ENCODE measurements around the gene RPL13A. TPM values are rescaled to one million over a fixed set of nuclear protein-coding genes. Genes with fewer than 3 reads are reported as not detected.
A peak's percentile ranks its signal among the peaks of the same experiment; 100 is the strongest.

RPL13A gene
- total RNA-seq, 4 donors from 2014 or later, result 2,613 to 5,154 (median 4,451) TPM

DNA sequence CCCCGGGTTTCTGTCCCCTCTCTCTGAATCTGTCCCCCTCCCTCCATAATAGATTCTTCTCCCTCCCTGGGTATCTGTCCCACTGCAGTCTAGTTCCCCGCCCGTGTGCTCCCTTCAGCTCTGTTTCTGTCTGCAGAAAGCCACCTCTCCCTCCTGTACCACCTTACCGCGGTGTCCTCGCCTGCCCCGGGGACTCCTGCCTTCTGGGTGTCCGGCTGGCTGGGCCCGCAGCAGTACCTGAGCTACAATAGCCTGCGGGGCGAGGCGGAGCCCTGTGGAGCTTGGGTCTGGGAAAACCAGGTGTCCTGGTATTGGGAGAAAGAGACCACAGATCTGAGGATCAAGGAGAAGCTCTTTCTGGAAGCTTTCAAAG lies 26.3 kb downstream of the RPL13A start:
- DNase-seq (ENCODE audit: low spot score in 2 of 2), result no peak
- peaks cover 13% of the 10 kb centered on the region for H3K36me3 ChIP-seq
- peak overlapping the region; percentile 93 for H3K4me3 ChIP-seq
- TF ChIP-seq, protein P1, sequence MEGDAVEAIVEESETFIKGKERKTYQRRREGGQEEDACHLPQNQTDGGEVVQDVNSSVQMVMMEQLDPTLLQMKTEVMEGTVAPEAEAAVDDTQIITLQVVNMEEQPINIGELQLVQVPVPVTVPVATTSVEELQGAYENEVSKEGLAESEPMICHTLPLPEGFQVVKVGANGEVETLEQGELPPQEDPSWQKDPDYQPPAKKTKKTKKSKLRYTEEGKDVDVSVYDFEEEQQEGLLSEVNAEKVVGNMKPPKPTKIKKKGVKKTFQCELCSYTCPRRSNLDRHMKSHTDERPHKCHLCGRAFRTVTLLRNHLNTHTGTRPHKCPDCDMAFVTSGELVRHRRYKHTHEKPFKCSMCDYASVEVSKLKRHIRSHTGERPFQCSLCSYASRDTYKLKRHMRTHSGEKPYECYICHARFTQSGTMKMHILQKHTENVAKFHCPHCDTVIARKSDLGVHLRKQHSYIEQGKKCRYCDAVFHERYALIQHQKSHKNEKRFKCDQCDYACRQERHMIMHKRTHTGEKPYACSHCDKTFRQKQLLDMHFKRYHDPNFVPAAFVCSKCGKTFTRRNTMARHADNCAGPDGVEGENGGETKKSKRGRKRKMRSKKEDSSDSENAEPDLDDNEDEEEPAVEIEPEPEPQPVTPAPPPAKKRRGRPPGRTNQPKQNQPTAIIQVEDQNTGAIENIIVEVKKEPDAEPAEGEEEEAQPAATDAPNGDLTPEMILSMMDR (IDR thresholded peaks at IDR 0.05), result no peak
- TF ChIP-seq POLR2A (IDR thresholded peaks at IDR 0.05) (no peak), POLR2AphosphoS5 (IDR thresholded peaks at IDR 0.05) (no peak), EP300 (IDR thresholded peaks at IDR 0.05) (no peak)
- no peaks in the 10 kb centered on the region for H3K27me3 ChIP-seq
- peaks cover 41% of the 10 kb centered on the region for H3K4me1 ChIP-seq
- 20% methylated on average over 12 of the region's 12 CpGs for WGBS
- H3K9me3 ChIP-seq, result no peaks in the 10 kb centered on the region
- peak overlapping the region; percentile 89 for H3K27ac ChIP-seq

DNA sequence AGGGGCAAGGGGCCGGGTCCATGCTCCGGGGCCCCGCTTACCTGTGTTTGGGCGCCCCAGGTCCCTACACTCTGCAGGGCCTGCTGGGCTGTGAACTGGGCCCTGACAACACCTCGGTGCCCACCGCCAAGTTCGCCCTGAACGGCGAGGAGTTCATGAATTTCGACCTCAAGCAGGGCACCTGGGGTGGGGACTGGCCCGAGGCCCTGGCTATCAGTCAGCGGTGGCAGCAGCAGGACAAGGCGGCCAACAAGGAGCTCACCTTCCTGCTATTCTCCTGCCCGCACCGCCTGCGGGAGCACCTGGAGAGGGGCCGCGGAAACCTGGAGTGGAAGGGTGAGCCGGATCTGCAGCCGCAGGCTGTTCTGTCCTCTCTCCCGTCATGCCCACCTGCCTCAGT lies 26.7 kb downstream of the RPL13A start:
- WGBS, result 30% methylated on average over 2 of the region's 21 CpGs
- Histone ChIP-seq H3K4me1 (peaks cover 41% of the 10 kb centered on the region), H3K27ac (no peak overlapping the region)

DNA sequence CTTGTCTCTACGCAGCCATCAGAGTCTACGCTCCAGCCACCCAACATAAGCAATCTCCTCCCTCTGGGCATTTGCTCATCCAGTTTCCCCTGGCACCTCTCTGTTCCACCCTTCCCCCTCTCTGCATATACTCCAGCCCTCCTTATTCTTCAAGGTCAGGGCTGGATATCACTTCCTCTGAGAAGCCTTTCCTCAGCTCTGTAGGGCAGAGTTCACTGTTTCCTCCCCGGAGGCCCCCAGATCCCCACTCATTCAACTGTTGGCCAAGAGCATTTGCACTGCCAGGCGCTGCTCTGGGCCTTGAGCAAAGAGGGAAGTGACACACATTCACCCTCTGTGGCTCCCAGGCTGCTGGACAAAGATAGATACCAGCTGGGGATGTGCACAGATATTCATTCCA lies 28.4 kb downstream of the RPL13A start:
- no peak for DNase-seq (ENCODE audit: low spot score in 2 of 2)
- Histone ChIP-seq H3K4me3 (no peak overlapping the region), H3K36me3 (peaks cover 15% of the 10 kb centered on the region), H3K4me1 (peaks cover 41% of the 10 kb centered on the region), H3K9me3 (no peaks in the 10 kb centered on the region), H3K27me3 (no peaks in the 10 kb centered on the region), H3K27ac (no peak overlapping the region)
- 75% methylated on average over 4 of the region's 4 CpGs for WGBS
- TF ChIP-seq POLR2A (IDR thresholded peaks at IDR 0.05), result no peak
- TF ChIP-seq POLR2AphosphoS5 (IDR thresholded peaks at IDR 0.05), result no peak
- TF ChIP-seq EP300 (IDR thresholded peaks at IDR 0.05), result no peak
- TF ChIP-seq, protein P1 (IDR thresholded peaks at IDR 0.05), result no peak

More for the DNA sequence above, 26.7 kb downstream of the RPL13A start:
- H3K27me3 ChIP-seq, result no peaks in the 10 kb centered on the region
- TF ChIP-seq, protein P1 (IDR thresholded peaks at IDR 0.05), result no peak
- TF ChIP-seq EP300 (IDR thresholded peaks at IDR 0.05), result no peak
- H3K36me3 ChIP-seq, result peaks cover 13% of the 10 kb centered on the region
- DNase-seq (ENCODE audit: low spot score in 2 of 2), result no peak
- no peaks in the 10 kb centered on the region for H3K9me3 ChIP-seq
- peak overlapping the region; percentile 93 for H3K4me3 ChIP-seq

DNA sequence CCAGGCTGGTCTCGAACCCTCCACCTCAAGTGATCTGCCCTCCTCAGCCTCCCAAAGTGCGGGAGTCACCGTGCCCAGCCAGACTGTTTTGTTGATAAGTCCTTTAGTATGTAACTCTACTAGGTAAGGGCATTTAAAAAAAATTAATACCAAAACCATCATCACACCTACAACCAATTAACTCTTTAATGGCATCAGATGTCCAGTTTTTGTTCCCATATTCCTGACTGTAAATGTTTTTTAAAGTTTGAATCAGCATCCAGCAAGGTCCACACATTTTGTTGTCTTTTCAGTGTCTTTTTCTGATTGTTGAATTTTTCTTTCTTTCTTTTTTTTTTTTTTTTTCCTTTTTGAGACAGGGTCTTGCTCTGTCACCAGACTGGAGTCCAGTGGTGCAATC lies 30.6 kb downstream of the RPL13A start:
- Histone ChIP-seq H3K4me1 (peaks cover 23% of the 10 kb centered on the region), H3K36me3 (peaks cover 24% of the 10 kb centered on the region)

DNA sequence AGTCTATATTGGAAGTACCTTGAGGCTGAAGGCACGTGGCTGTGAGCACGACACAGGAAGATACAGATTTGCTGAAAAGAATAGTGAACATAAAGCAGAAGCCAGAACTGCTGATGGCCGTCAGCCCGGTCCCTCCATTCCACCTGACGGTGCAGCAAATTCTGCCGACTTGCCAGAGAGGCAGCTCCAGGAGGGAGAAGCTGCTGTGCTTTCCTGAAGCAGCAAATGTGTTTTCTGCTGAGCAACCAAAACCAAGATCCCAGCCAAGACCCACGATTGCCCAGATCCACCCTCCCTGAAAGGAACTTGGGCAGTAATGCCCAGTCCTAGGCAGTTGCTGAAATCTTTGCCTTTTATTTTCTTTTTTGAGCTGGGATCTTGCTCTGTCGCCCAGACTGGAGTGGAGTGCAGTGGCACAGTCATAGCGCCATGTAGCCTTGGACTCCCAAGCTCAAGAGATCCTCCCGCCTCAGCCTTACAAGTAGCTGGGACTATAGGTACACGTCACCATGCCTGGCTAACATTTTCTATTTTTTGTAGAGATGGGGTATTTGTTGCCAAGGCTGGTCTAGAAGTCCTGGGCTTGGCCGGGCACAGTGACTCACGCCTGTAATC lies 33.4 kb downstream of the RPL13A start:
- no peaks in the 10 kb centered on the region for H3K27me3 ChIP-seq
- no peaks in the 10 kb centered on the region for H3K4me1 ChIP-seq
- no peak overlapping the region for H3K27ac ChIP-seq
- H3K36me3 ChIP-seq, result peaks cover 28% of the 10 kb centered on the region
- WGBS, result 85% methylated on average over 13 of the region's 13 CpGs
- H3K4me3 ChIP-seq, result no peak overlapping the region
- H3K9me3 ChIP-seq, result no peaks in the 10 kb centered on the region
- no peak for DNase-seq (ENCODE audit: low spot score in 2 of 2)
- TF ChIP-seq POLR2AphosphoS5 (IDR thresholded peaks at IDR 0.05) (no peak), EP300 (IDR thresholded peaks at IDR 0.05) (no peak), POLR2A (IDR thresholded peaks at IDR 0.05) (no peak)
- TF ChIP-seq, protein P1 (IDR thresholded peaks at IDR 0.05), result no peak

More for the DNA sequence above, 30.6 kb downstream of the RPL13A start:
- Histone ChIP-seq H3K27me3 (no peaks in the 10 kb centered on the region), H3K4me3 (no peak overlapping the region), H3K27ac (no peak overlapping the region), H3K9me3 (no peaks in the 10 kb centered on the region)
- no peak for DNase-seq (ENCODE audit: low spot score in 2 of 2)
- WGBS, result 97% methylated on average over 3 of the region's 3 CpGs
- TF ChIP-seq, protein P1 (IDR thresholded peaks at IDR 0.05), result no peak
- no peak for TF ChIP-seq POLR2A (IDR thresholded peaks at IDR 0.05)
- no peak for TF ChIP-seq EP300 (IDR thresholded peaks at IDR 0.05)
- no peak for TF ChIP-seq POLR2AphosphoS5 (IDR thresholded peaks at IDR 0.05)

Data from suprapubic skin (tissue), 4 donors.